WTC11 (cell line): ENCODE data around the gene VSIR.

Source experiments
- TF ChIP-seq, protein P1 (sequence below): sonication (generic); formaldehyde crosslinking; IDR thresholded peaks from 2 replicates; pipeline ENCODE4 v1.8.1; 2022; ENCODE audit warnings: low read depth, missing genetic modification reagents, borderline replicate concordance
- TF ChIP-seq, protein P2 (sequence below): sonication (generic); formaldehyde crosslinking; conservative IDR thresholded peaks from 2 replicates; pipeline ENCODE4 v1.8.1; 2022; ENCODE audit warnings: mild to moderate bottlenecking, missing genetic modification reagents
- TF ChIP-seq, protein P3 (sequence below): fragments of 200-600 bp; IDR thresholded peaks from 2 replicates; pipeline ENCODE4 v1.8.0; 2022; ENCODE audit warnings: antibody characterized with exemption

DNA sequence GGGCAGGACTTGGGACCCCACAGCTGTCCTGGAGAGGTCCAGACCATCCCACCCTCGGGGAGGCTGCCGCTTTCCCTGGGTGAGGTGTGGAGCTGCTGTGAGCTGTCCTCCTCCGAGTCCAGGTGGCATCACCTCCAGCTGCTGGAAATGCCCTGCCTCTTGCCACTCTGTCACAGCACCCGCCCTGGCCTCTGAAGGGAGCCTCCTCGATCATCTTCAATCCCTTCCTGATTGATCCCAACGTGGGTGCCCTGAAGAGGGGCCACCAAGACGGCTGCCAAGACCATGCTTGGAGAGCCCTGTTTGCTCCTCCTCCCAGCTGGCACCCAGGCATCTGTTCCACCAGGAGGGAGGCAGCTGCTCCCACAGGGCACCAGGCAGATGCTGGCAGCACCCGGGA lies 58.3 kb downstream of the VSIR start:
- TF ChIP-seq, protein P1, sequence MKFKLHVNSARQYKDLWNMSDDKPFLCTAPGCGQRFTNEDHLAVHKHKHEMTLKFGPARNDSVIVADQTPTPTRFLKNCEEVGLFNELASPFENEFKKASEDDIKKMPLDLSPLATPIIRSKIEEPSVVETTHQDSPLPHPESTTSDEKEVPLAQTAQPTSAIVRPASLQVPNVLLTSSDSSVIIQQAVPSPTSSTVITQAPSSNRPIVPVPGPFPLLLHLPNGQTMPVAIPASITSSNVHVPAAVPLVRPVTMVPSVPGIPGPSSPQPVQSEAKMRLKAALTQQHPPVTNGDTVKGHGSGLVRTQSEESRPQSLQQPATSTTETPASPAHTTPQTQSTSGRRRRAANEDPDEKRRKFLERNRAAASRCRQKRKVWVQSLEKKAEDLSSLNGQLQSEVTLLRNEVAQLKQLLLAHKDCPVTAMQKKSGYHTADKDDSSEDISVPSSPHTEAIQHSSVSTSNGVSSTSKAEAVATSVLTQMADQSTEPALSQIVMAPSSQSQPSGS (CRISPR knock-in tag) = no peak
- TF ChIP-seq, protein P2, sequence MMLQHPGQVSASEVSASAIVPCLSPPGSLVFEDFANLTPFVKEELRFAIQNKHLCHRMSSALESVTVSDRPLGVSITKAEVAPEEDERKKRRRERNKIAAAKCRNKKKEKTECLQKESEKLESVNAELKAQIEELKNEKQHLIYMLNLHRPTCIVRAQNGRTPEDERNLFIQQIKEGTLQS = no peak
- TF ChIP-seq, protein P3, sequence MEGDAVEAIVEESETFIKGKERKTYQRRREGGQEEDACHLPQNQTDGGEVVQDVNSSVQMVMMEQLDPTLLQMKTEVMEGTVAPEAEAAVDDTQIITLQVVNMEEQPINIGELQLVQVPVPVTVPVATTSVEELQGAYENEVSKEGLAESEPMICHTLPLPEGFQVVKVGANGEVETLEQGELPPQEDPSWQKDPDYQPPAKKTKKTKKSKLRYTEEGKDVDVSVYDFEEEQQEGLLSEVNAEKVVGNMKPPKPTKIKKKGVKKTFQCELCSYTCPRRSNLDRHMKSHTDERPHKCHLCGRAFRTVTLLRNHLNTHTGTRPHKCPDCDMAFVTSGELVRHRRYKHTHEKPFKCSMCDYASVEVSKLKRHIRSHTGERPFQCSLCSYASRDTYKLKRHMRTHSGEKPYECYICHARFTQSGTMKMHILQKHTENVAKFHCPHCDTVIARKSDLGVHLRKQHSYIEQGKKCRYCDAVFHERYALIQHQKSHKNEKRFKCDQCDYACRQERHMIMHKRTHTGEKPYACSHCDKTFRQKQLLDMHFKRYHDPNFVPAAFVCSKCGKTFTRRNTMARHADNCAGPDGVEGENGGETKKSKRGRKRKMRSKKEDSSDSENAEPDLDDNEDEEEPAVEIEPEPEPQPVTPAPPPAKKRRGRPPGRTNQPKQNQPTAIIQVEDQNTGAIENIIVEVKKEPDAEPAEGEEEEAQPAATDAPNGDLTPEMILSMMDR = no peak
